Fibroblast of gingiva (primary cell): ENCODE measurements around the gene FAM13A.
"Not testable (repeated sequence)": the region's sequence is repeated elsewhere in the genome, so short reads cannot be mapped to it uniquely, and the experiment has no call there.

Source experiments
- DNase-seq: peaks from one replicate; pipeline ENCODE4 v3.0.0-alpha.2; 2011; ENCODE audit warnings: low read depth

The FAM13A gene

DNA sequence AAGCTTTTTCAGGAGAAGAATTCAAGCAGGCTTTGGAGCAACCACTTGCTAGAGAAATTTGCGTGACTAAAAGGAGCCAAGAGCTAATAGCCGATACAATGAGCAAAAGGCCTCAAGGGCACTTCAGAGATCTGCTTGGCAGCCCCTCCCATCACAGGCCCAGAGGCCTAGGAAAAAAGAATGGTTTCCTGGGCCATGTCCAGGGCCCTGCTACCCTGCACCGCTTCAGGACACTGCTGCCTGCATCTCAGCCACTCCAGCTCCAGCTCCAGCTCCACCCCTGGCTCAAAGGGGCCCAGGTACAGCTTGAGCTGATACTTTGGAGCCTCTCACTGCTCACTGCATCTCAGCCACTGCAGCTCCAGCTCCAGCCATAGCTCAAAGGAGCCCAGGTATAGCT, 98.9 kb downstream of the FAM13A start:
- DNase-seq: no peak

GRCh38 chr4:88957570-88957969, 99.4 kb downstream of the FAM13A start:
- peak; percentile 3 for DNase-seq

- DNase-seq: no peak
Measured at GRCh38 chr4:88955580-88956380, 101.2 kb downstream of the FAM13A start.

DNA sequence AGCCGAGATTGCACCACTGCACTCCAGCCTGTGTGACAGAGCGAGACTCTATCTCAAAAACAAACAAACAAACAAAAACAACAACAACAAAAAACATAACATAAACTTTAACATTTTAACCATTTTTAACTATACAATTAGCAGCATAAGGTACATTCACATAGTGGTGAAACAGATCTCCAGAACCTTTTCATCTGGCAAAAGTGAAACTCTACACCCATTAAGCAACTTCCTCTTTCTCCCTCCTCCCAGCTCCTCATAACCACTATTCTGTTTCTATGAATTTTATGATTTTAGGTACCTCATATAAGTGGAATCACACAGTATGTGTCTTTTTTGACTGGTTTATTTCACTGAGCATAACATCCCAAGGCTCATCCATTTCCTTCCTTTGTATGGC, 103.6 kb downstream of the FAM13A start:
- DNase-seq: peak; percentile 37

DNA sequence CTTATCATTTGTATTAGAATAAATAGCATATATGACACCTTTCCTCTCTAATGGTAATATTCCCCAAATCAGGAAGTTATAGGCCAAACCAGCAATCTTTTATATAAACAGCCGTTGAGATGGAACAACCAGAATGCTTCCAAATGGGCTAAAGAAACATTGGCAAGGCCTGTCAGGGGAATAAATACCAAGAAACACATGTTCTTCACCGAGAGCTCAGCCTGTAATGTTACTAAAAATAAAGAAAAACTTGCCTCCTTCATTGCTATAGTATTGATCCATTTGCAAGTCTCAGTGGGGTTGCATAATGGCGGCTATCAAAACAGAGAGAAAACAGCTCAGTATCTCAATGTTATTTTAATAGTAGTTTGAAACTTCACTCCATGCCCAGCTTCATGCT, 104.9 kb downstream of the FAM13A start:
- peak; percentile 76 for DNase-seq

GRCh38 chr4:88949605-88950004, 107.4 kb downstream of the FAM13A start:
- DNase-seq: no peak

- no peak for DNase-seq
Measured at GRCh38 chr4:88940506-88940905, 116.5 kb downstream of the FAM13A start.

GRCh38 chr4:88939697-88940096, 117.3 kb downstream of the FAM13A start:
- peak; percentile 20 for DNase-seq

DNA sequence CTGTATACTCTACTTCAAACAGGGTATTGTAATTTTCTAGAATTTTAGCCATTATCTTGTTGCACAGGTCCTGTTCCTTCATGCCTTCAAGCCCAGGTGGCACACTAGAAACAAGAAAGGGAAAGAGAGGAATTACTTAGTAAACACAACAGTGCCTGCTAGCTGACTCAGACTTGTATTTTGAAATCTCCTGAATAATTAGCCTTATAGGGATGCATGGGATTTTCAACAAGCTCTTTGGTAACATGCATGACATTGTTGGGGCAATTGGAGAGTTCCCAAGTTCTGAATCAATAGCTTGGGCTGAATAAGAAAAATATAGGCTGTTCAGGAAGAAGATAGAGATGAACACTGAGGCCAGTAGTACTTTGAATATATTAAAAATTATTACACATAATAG, 118.8 kb downstream of the FAM13A start:
- peak; percentile 92 for DNase-seq

DNA sequence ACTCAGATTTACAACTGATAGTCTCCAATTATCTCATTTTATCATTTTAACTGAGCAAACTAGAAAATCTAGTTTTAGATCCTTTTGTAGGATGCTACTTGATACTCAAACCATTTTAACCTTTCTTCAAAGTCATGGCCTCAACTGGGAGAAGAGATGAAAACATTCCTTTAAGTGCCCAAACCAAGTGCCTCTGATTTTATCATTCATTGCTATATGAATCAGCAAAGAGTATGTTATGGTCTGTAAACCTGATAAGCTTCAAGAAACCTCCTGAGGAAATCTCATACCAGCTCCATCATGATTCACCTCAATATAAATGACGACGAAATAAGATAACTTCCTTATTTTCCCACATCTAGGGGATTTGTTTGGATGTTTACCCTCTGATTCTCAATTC, 119.9 kb downstream of the FAM13A start:
- no peak for DNase-seq

GRCh38 chr4:88933414-88934160, 123.4 kb downstream of the FAM13A start:
- no peak for DNase-seq

DNA sequence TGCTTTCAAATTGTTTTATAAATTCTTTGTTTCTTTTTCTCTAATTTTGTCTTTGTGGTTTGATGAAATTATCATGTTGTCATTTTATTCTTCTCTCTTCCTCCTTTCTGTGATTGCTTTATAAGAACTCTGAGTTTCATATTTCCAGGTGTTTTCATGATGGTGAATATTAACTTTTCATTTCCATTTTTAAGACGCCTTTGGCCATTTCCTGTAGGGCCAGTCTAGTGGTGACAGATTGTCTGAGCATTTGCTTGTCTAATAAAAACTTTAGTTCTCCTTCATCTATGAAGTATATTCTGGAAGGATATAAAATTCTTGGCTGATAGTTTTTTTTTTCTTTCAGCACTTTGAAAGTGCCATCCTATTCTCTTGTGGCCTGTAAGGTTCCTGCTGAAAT, 128.1 kb downstream of the FAM13A start:
- DNase-seq: no peak

- DNase-seq: no peak
Measured at GRCh38 chr4:88927420-88927819, 129.6 kb downstream of the FAM13A start.

- DNase-seq: no peak
Measured at GRCh38 chr4:88919056-88919455, 137.9 kb downstream of the FAM13A start.

- not testable (repeated sequence) for DNase-seq
Measured at GRCh38 chr4:88913181-88913580, 143.8 kb downstream of the FAM13A start.

DNA sequence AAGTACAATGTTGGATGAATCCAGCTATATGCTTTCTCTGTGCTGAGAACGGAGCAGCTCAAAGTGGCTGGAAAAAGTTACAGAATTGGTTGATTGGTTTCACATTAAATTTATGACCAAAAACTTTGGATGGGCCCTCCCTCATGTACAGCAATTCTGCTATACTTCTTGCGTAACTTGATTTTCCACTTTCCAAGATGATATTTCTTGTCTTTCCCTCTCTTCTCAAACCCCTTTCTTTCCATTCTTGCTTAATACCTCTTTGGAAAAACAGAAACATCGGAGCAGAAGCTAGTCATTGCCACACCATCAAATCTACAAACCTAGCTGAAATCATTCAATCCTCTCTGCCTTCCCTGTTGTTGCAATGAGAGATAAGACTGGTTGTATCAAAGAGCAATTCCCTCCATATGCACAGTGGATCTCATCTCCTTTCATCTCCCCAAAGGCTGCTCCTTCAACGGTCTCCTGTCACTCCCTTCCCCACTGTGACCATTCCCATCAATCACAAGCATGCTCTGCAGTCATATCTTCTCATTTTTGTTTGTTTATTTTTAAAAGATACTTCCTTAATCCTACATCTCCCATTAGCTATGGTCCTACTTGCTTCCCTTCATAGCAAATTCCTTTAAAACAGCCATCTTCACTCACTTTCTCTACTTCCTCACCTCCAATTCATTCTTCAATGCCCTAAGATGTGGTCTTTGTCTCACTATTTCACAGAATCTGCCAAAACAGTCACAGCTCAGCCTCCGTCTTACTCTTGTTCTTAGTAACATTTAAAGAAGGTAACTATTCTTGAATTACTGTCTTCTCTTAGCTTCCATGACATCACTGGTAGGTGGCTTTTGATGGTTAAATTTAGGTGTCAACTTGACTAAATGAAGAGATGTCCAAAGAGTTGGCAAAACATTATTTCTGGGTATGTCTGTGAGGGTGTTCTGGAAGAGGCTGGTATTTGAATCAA, 145.5 kb downstream of the FAM13A start:
- no peak for DNase-seq

DNA sequence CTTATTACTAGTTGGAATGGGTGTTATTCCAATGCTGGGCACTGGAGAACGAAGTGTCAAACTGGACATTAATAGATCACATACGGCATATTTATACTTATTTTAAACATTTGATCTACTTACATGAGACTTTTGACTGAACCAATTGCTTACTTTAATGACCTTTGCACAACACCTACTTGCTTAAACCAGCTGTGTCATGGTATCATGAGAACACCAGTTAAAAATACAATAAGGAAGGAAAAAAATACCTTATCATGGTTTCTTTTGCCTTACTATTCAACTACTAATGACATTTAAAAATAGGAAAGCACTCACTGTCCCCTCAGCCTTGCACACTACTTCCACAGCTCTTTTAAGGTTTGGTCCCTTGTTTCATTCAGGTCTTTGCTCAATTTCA, 146.9 kb downstream of the FAM13A start:
- DNase-seq: no peak

DNA sequence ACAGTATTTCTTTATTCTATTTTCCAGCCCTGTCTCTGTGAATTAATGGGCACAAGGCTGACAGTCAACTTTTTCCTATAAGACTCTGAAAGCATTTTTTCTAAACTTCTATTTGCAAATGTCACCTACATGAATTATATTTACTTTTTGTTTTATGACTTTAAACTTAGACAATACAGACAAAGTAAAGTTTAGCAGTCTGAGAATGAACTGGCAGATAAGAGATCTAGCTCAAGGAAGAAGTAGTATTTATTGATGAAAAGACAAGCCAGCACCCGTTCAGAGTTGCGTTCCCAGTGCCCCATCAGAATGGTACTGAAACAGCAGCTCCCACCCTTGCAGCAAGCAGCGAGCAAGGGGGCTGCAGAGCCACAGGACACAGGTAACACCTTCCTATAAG, 148.5 kb downstream of the FAM13A start:
- DNase-seq: no peak

- DNase-seq: peak; percentile 33
Measured at GRCh38 chr4:88908003-88908402, 149.0 kb downstream of the FAM13A start.

DNA sequence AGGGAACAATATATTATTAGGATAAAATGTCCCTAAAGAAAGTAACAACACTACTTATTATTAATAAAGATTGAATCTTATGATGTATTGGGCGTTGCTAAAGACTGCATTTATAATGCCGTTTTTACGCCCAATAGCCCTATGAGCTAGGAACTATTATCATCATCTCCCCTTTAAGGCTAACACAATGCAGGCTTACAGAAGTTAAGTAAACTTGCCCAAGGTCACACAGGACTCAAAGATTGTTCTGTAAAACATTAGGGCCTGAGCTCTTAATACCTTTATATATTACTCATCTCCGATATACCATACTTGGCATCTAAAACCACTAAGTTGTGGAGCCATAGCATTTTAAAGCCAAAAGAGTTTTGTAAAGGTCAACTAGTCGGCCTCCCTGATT, 149.5 kb downstream of the FAM13A start:
- no peak for DNase-seq

GRCh38 chr4:88904240-88904639, 152.7 kb downstream of the FAM13A start:
- DNase-seq: not testable (repeated sequence)

DNA sequence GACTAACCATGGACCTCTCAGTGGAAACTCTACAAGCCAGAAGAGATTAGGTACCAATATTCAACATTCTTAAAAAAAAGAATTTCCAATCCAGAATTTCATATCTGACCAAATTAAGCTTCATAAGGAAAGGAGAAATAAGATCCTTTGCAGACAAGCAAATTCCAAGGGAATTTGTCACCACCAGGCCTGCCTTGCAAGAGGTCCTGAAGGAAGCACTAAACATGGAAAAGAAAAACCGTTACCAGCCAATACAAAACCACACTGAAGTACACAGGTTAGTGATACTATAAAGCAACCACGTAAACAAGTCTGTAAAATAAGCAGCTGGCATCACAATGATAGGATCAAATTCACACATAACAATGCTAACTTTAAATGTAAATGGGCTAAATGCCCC, 156.6 kb downstream of the FAM13A start:
- peak; percentile 70 for DNase-seq
